DMS79 treated with DMSO at 0.1 percent for 48 hours (cell line): ENCODE measurements around the gene UVSSA.

Experiments used
- DNase-seq: peaks from one replicate; lab custom pipeline; 2025; lab: John Stamatoyannopoulos, UW

UVSSA gene

GRCh38 chr4:1395941-1396805 is 49.2 kb downstream of the UVSSA start:
- no peak for DNase-seq

GRCh38 chr4:1396806-1397455 is 49.9 kb downstream of the UVSSA start:
- no peak for DNase-seq

GRCh38 chr4:1398681-1399507 is 51.9 kb downstream of the UVSSA start:
- no peak for DNase-seq

- no peak for DNase-seq
Measured at GRCh38 chr4:1399508-1400190, 52.6 kb downstream of the UVSSA start.

GRCh38 chr4:1400191-1400805 is 53.3 kb downstream of the UVSSA start:
- DNase-seq = no peak

- DNase-seq = no peak
Measured at GRCh38 chr4:1400831-1401408, 53.9 kb downstream of the UVSSA start.

GRCh38 chr4:1401409-1402020 is 54.5 kb downstream of the UVSSA start:
- DNase-seq = no peak

- DNase-seq = no peak
Measured at GRCh38 chr4:1402021-1402515, 55.1 kb downstream of the UVSSA start.

GRCh38 chr4:1402516-1403091 is 55.6 kb downstream of the UVSSA start:
- no peak for DNase-seq

- no peak for DNase-seq
Measured at GRCh38 chr4:1403177-1403583, 56.2 kb downstream of the UVSSA start.

- no peak for DNase-seq
Measured at GRCh38 chr4:1403591-1404572, 56.9 kb downstream of the UVSSA start.

- DNase-seq = no peak
Measured at GRCh38 chr4:1404573-1405253, 57.7 kb downstream of the UVSSA start.

- no peak for DNase-seq
Measured at GRCh38 chr4:1405254-1405635, 58.2 kb downstream of the UVSSA start.

- no peak for DNase-seq
Measured at GRCh38 chr4:1405636-1406393, 58.8 kb downstream of the UVSSA start.

- DNase-seq = no peak
Measured at GRCh38 chr4:1406394-1406980, 59.5 kb downstream of the UVSSA start, which contains the start of gene NKX1-1. Gene NKX1-1, minus strand, starts transcription at chr4:1406442. Its CDS starts 0 bp downstream, at chr4:1406442.

GRCh38 chr4:1406981-1407656 is 60.1 kb downstream of the UVSSA start:
- DNase-seq = no peak
